Measurements from ENCODE around the gene PNLIPRP1.

Gene PNLIPRP1

GRCh38 chr10:116590590-116591444, at the start of gene PNLIPRP1:
Gene PNLIPRP1 (plus strand): TSS chr10:116590959. CDS start chr10:116591130, 171 bp downstream.
- no peak for DNase-seq (ENCODE audit: low read depth in 2 of 3, low spot score in 2 of 3)

- no peak for DNase-seq (ENCODE audit: low read depth in 2 of 3, low spot score in 2 of 3)
Observed at GRCh38 chr10:116542007-116542677, 48.6 kb upstream of the PNLIPRP1 start.

GRCh38 chr10:116545122-116545521, 45.6 kb upstream of the PNLIPRP1 start:
- no peak for DNase-seq (ENCODE audit: low read depth in 2 of 3, low spot score in 2 of 3)

- no peak for DNase-seq (ENCODE audit: low read depth in 2 of 3, low spot score in 2 of 3)
Observed at GRCh38 chr10:116545756-116546155, 45.0 kb upstream of the PNLIPRP1 start, which contains the start of gene PNLIP. Gene PNLIP (plus strand): TSS chr10:116545931. CDS start chr10:116546093, 162 bp downstream.

GRCh38 chr10:116548301-116548700, 42.5 kb upstream of the PNLIPRP1 start:
- no peak for DNase-seq (ENCODE audit: low read depth in 2 of 3, low spot score in 2 of 3)

- no peak for DNase-seq (ENCODE audit: low read depth in 2 of 3, low spot score in 2 of 3)
Observed at GRCh38 chr10:116553378-116553980, 37.3 kb upstream of the PNLIPRP1 start.

GRCh38 chr10:116554628-116555027, 36.1 kb upstream of the PNLIPRP1 start:
- DNase-seq (ENCODE audit: low read depth in 2 of 3, low spot score in 2 of 3) = no peak

- no peak for DNase-seq (ENCODE audit: low read depth in 2 of 3, low spot score in 2 of 3)
Observed at GRCh38 chr10:116555880-116556279, 34.9 kb upstream of the PNLIPRP1 start.

- no peak for DNase-seq (ENCODE audit: low read depth in 2 of 3, low spot score in 2 of 3)
Observed at GRCh38 chr10:116557305-116557880, 33.4 kb upstream of the PNLIPRP1 start.

- DNase-seq (ENCODE audit: low read depth in 2 of 3, low spot score in 2 of 3) = no peak
Observed at GRCh38 chr10:116565534-116565933, 25.2 kb upstream of the PNLIPRP1 start.

- DNase-seq (ENCODE audit: low read depth in 2 of 3, low spot score in 2 of 3) = no peak
Observed at GRCh38 chr10:116566932-116567331, 23.8 kb upstream of the PNLIPRP1 start.

- DNase-seq (ENCODE audit: low read depth in 2 of 3, low spot score in 2 of 3) = no peak
Observed at GRCh38 chr10:116567335-116567734, 23.4 kb upstream of the PNLIPRP1 start.

- no peak for DNase-seq (ENCODE audit: low read depth in 2 of 3, low spot score in 2 of 3)
Observed at GRCh38 chr10:116574797-116575196, 16.0 kb upstream of the PNLIPRP1 start.

GRCh38 chr10:116587878-116588591, 2.7 kb upstream of the PNLIPRP1 start:
- DNase-seq (ENCODE audit: low read depth in 2 of 3, low spot score in 2 of 3) = no peak

- DNase-seq (ENCODE audit: low read depth in 2 of 3, low spot score in 2 of 3) = no peak
Observed at GRCh38 chr10:116588995-116589394, 1.8 kb upstream of the PNLIPRP1 start.

GRCh38 chr10:116589926-116590325, 833 bp upstream of the PNLIPRP1 start:
- no peak for DNase-seq (ENCODE audit: low read depth in 2 of 3, low spot score in 2 of 3)

- DNase-seq (ENCODE audit: low read depth in 2 of 3, low spot score in 2 of 3) = no peak
Observed at GRCh38 chr10:116593139-116593740, 2.5 kb downstream of the PNLIPRP1 start.

- no peak for DNase-seq (ENCODE audit: low read depth in 2 of 3, low spot score in 2 of 3)
Observed at GRCh38 chr10:116594525-116595035, 3.8 kb downstream of the PNLIPRP1 start.

GRCh38 chr10:116596062-116596461, 5.3 kb downstream of the PNLIPRP1 start:
- DNase-seq (ENCODE audit: low read depth in 2 of 3, low spot score in 2 of 3) = no peak

- no peak for DNase-seq (ENCODE audit: low read depth in 2 of 3, low spot score in 2 of 3)
Observed at GRCh38 chr10:116597543-116597942, 6.8 kb downstream of the PNLIPRP1 start.
